ENCODE results near the gene IL1RL1. TPM values are rescaled to one million over a fixed set of nuclear protein-coding genes. Genes with fewer than 3 reads are reported as not detected.
A peak's percentile ranks its signal among the peaks of the same experiment; 100 is the strongest.

IL1RL1 gene
- total and polyA plus RNA-seq, 2 donors (not counting 1 experiment from before 2014, with no cell fraction given) = 0.02 to 0.50 TPM

DNA sequence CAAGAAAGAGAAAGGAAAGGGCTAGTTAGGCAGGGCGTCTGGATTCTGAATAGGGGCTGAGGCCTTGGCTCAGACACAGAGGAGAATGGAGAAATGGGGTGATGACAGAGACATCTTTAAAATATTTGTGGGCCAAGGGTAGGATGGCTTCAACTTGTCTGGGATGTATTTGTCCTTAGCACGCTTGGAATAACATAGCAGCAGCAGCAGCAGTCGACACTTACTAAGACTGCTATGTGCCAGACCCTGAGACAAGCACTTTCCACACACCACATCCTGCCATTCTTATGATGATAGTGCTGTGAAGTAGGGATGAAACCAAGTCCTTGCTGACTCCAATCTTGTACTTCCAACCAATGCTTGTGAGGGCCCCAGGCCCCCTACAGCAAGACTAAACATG, 2.6 kb downstream of the IL1RL1 start:
- peak; percentile 27 to 38 for DNase-seq (ENCODE audit: low read depth in 2 of 2)
- peaks cover 8% of the 10 kb centered on the region for H3K4me1 ChIP-seq (ENCODE audit: control insufficient read depth, extremely low read depth, insufficient read depth, low read length)
- H3K4me2 ChIP-seq (ENCODE audit: extremely low read depth, insufficient read depth, low read length) = no peak overlapping the region

DNA sequence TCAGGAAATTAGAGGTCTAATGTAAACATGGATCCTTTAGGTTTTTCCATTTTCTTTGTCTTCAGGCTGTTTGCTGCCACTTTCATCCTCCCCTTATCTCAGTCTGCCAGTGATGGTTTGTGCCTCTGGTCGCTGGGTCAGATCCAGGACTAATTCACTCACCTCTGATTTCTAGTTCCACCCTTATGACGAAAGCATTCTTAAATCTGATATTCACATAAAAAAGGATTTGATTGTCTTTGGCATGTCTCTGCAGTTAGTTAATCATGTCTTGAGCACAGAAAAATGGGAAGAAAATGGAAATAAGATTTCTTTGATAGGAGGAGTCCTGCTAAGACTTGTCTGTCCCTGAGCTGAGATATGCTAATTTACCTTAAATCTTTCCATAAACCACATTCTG, 4.6 kb downstream of the IL1RL1 start:
- H3K27me3 ChIP-seq (ENCODE audit: control insufficient read depth, insufficient read depth, low read length) = no peaks in the 10 kb centered on the region
- H3K9me3 ChIP-seq (ENCODE audit: control insufficient read depth, insufficient read depth, low read depth, low read length) = no peaks in the 10 kb centered on the region
- no peaks in the 10 kb centered on the region for H3K79me2 ChIP-seq (ENCODE audit: control insufficient read depth, insufficient read depth, low read length)
- H3K9ac ChIP-seq (ENCODE audit: insufficient read depth, low read length) = no peak overlapping the region
- no peak overlapping the region for H3K4me2 ChIP-seq (ENCODE audit: extremely low read depth, insufficient read depth, low read length)
- peaks cover 8% of the 10 kb centered on the region for H3K4me1 ChIP-seq (ENCODE audit: control insufficient read depth, extremely low read depth, insufficient read depth, low read length)
- H3K4me3 ChIP-seq (replicated peaks in 1 of 4; ENCODE audit: control extremely low read depth in 1 of 4, insufficient read depth in 1 of 4, low read depth in 3 of 4, low read length in 4 of 4) = no peak overlapping the region
- DNase-seq (ENCODE audit: low read depth in 2 of 2) = no peak
- H3K36me3 ChIP-seq (ENCODE audit: control insufficient read depth, insufficient read depth, low read length) = no peaks in the 10 kb centered on the region
- no peak overlapping the region for H2AFZ ChIP-seq (ENCODE audit: low read length)
- no peak for TF ChIP-seq EZH2 (IDR thresholded peaks at IDR 0.05; ENCODE audit: low read length, missing control alignments)
- TF ChIP-seq CTCF (conservative IDR thresholded peaks at IDR 0.05 in 1 of 2, IDR thresholded peaks at IDR 0.05 in 1 of 2; ENCODE audit: low read depth in 1 of 2, low read length in 2 of 2) = no peak
- H4K20me1 ChIP-seq (ENCODE audit: control insufficient read depth, extremely low read depth, insufficient read depth, low read length) = no peaks in the 10 kb centered on the region
- no peak overlapping the region for H3K27ac ChIP-seq (ENCODE audit: insufficient read depth, low read length)

More for the DNA sequence above, 2.6 kb downstream of the IL1RL1 start:
- no peak overlapping the region for H3K27ac ChIP-seq (ENCODE audit: insufficient read depth, low read length)
- H3K27me3 ChIP-seq (ENCODE audit: control insufficient read depth, insufficient read depth, low read length) = no peaks in the 10 kb centered on the region
- no peaks in the 10 kb centered on the region for H3K36me3 ChIP-seq (ENCODE audit: control insufficient read depth, insufficient read depth, low read length)
- H2AFZ ChIP-seq (ENCODE audit: low read length) = no peak overlapping the region
- no peaks in the 10 kb centered on the region for H3K9me3 ChIP-seq (ENCODE audit: control insufficient read depth, insufficient read depth, low read depth, low read length)
- no peak overlapping the region for H3K9ac ChIP-seq (ENCODE audit: insufficient read depth, low read length)
- no peaks in the 10 kb centered on the region for H4K20me1 ChIP-seq (ENCODE audit: control insufficient read depth, extremely low read depth, insufficient read depth, low read length)
- no peak overlapping the region for H3K4me3 ChIP-seq (replicated peaks in 1 of 4; ENCODE audit: control extremely low read depth in 1 of 4, insufficient read depth in 1 of 4, low read depth in 3 of 4, low read length in 4 of 4)
- TF ChIP-seq EZH2 (IDR thresholded peaks at IDR 0.05; ENCODE audit: low read length, missing control alignments) (no peak), CTCF (conservative IDR thresholded peaks at IDR 0.05 in 1 of 2, IDR thresholded peaks at IDR 0.05 in 1 of 2; ENCODE audit: low read depth in 1 of 2, low read length in 2 of 2) (no peak)
- H3K79me2 ChIP-seq (ENCODE audit: control insufficient read depth, insufficient read depth, low read length) = no peaks in the 10 kb centered on the region

DNA sequence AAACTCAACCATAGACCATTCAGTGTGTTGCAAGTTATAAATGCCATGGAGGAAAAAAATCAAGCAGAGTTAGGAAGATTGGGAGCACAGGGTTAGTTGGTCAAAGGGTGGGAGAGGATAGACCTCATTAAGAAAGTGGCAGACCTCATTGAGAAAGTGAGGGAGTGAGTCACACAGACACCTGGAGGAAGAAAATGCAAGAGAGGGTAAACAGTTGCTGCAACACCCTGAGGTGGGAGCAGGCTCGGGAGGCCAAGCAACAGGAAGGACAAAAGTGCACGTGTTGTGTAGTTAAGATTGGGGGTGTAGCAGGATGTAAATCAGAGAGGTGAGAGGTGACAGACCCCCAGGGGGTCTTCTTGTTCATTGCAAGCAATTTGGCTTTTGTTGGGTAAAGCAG, 6.4 kb downstream of the IL1RL1 start:
- Histone ChIP-seq H3K9ac (ENCODE audit: insufficient read depth, low read length) (no peak overlapping the region), H4K20me1 (ENCODE audit: control insufficient read depth, extremely low read depth, insufficient read depth, low read length) (no peaks in the 10 kb centered on the region), H3K4me1 (ENCODE audit: control insufficient read depth, extremely low read depth, insufficient read depth, low read length) (peaks cover 5% of the 10 kb centered on the region), H3K9me3 (ENCODE audit: control insufficient read depth, insufficient read depth, low read depth, low read length) (no peaks in the 10 kb centered on the region), H3K79me2 (ENCODE audit: control insufficient read depth, insufficient read depth, low read length) (no peaks in the 10 kb centered on the region), H3K27me3 (ENCODE audit: control insufficient read depth, insufficient read depth, low read length) (no peaks in the 10 kb centered on the region), H3K36me3 (ENCODE audit: control insufficient read depth, insufficient read depth, low read length) (no peaks in the 10 kb centered on the region), H3K4me2 (ENCODE audit: extremely low read depth, insufficient read depth, low read length) (no peak overlapping the region), H2AFZ (ENCODE audit: low read length) (no peak overlapping the region), H3K4me3 (replicated peaks in 1 of 4; ENCODE audit: control extremely low read depth in 1 of 4, insufficient read depth in 1 of 4, low read depth in 3 of 4, low read length in 4 of 4) (no peak overlapping the region), H3K27ac (ENCODE audit: insufficient read depth, low read length) (no peak overlapping the region)
- TF ChIP-seq CTCF (conservative IDR thresholded peaks at IDR 0.05 in 1 of 2, IDR thresholded peaks at IDR 0.05 in 1 of 2; ENCODE audit: low read depth in 1 of 2, low read length in 2 of 2) (no peak), EZH2 (IDR thresholded peaks at IDR 0.05; ENCODE audit: low read length, missing control alignments) (no peak)
- no peak for DNase-seq (ENCODE audit: low read depth in 2 of 2)

Measured in fibroblast of lung (primary cell).